GM18519 (cell line): ENCODE results near the gene ADGRA1.

Experiments
- ATAC-seq: cut with Tn5 transposase; IDR thresholded peaks from one replicate; pipeline ENCODE4 v1.9.1; 2021; ENCODE audit warnings: mild to moderate bottlenecking, moderate library complexity; ENCODE audit not compliant: unreplicated experiment, low FRiP score

The ADGRA1 gene

GRCh38 chr10:133159950-133160825 lies 72.5 kb downstream of the ADGRA1 start, which contains the start of gene KNDC1:
Gene KNDC1, plus strand, starts transcription at chr10:133160219. Its CDS starts 249 bp downstream, at chr10:133160468.
- no peak for ATAC-seq

DNA sequence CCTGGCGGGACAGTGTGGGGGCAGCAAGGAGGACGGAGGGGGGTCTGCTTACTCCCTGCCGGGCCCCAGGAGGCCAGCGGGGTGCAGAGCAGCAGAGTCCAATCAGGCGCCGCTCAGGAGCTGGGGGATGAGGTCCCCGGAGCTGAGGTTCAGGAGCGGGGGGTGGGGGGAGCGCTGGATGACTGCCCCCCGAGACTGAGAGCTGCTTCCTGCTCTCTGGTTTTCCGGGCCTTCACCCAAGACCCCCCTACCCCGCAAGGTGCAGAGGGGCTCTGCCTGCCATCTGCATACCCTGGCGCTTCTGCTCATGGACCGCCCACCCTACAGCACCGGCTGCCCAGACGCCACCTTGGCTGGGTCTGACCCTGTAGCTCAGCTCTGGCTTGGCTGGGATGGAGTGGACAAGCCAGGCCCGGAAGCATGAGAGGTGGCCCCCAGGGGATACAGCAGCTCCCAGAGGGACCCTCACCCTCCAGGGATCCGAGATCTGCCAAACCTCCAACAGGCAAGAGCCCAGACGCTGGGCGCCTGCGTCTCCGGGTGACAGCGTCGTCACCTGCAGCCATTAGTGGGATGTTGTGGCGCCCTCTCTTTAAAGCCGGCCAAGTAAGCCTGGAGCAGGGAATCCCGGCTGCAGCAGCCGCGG lies 73.2 kb downstream of the ADGRA1 start:
- no peak for ATAC-seq

- ATAC-seq, result no peak
Measured at GRCh38 chr10:133161486-133162109, 73.9 kb downstream of the ADGRA1 start.

GRCh38 chr10:133162178-133162909 lies 74.6 kb downstream of the ADGRA1 start:
- ATAC-seq, result no peak

DNA sequence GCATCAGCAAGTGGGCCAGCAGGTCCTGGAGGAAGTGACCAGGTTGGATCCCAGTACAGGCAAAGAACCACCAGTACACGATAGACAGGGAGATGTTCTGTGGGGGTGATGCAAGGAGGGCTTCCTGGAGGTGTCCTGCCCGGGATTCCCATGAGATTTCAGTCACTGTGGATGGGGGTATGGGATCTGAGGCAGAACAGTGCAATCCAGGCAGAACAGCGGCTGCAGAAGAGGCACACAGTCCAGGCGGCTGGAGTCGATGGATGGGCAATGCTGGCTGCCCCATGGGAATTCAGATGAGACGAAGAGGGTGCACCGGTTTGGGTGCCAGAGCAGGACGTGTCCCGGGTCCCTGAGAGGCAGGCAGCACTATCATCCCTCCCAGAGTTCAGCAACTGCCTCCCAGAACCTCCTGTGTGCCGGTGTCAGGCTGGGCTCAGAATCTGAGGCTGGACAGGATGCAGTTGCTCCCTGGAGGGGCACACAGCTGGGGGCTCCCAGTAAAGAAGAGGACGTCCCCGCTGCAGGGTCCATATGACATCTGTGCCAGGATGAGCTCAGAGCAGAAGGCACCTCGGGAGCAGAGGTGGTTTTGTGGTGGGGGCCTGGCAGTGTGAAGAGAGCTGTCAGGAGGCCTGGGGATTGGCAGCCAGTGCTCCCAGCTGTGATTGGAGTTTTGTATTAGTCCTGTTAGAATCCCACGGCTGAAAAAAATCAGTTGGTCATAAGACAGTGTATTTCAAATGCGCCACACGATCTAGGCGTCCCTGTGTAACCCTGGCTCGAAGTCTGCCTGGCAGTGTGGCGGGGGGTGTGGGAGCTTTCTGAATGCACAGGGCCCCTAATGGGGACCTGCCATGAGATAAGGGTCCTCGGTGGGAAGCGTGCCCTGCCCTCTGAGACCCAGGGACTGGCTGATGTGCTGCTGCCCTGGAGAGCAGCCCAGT lies 75.5 kb downstream of the ADGRA1 start:
- ATAC-seq, result no peak

DNA sequence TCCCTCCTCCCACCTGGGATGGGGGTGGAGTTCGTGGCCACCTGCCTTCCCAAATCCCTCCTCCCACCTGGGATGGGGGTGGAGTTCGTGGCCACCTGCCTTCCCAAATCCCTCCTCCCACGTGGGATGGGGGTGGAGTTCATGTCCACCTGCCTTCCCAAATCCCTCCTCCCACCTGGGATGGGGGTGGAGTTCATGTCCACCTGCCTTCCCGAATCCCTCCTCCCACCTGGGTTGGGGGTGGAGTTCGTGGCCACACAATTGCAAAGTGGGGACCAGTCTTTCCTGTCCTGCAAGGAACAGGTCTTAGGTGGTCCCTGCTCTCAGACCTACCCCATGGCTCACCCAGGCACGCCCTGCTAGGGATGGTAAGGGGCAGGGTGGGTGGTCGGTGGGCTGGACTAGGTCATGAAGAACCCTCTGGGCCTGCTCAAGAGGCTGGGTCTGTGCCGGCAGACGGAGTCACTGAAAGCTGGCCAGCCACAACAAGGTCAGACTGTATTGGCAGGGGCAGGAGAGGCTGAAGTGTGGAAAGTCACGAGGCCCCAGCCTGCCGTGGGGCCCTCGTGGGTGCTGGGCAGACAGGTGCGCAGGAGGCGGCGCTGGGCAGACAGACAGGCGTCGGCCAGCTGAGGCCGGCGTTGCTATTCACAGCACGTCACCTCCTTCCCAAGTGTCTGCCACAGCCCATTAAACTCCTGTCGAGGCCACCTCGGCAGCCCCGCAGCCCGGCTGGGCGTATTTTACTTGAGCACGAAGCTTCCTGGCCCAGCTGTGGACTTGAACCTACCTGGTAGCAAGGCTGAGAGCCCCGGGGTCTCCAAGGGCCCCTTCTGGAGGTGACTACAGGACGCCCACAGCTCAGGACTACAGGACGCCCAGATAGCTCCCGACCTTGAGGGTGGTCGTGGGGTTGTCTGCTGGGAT lies 76.4 kb downstream of the ADGRA1 start:
- ATAC-seq, result no peak

- ATAC-seq, result no peak
Measured at GRCh38 chr10:133164816-133165555, 77.3 kb downstream of the ADGRA1 start.

- ATAC-seq, result no peak
Measured at GRCh38 chr10:133165556-133166503, 78.1 kb downstream of the ADGRA1 start.

DNA sequence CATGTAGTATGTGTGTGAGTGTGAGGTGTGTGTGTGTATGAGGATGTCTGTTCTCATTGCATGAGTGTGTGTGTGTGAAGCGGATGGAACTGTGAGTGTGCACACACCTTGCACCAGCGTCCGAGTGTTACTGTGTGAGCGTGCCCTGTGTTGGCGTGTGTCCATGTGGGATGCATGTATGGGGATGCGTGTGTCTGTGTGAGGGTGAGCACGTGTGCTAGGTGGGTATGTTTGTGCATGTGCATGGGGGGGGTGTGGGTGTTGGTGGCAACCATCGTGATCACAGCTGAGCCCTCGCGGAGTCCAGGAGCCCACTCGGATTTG lies 78.7 kb downstream of the ADGRA1 start:
- no peak for ATAC-seq

- ATAC-seq, result no peak
Measured at GRCh38 chr10:133166828-133167692, 79.3 kb downstream of the ADGRA1 start.

DNA sequence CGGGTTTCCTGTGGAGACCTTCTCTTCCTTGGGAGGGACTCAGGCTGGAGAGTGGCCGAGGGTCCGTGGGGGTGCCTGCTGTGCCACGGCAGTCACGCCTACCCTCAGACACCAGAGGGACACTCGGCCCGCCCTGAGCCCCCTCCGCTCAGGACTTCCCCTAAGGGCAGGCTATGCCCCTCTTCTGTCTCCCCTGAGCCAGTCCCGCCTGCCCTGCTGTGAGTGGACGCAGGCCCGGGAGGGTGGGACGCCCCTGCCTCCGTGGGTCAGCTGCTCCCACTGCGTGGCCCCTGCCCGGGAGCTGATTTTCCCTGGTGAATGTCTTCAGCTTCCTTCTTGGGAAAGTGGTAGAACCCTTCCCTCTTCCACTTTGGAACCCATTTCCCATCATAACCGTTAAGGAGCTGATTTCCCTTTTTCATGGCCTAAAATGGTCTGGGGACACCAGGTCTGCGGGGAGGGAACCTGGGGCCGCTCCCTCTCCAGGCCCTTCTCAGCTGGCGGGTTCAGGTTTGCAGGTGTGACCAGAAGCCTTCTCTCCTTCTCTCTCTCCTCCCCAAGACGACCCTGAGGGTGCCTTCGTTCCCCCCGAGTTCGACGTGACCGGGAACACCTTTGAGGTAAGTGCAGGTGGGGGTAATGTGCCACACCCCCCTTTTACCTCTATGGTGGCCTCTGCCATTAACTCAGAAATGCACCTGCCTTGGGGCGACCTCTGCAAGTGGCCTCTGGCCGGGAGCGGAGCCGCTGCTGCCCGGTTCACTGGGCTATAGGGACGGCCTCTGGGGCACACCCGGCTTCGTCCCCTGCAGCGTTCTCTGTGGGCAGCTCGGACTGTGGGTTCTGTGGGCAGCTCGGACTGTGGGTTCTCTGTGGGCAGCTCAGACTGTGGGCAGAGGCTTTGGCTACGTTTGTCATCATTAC lies 80.2 kb downstream of the ADGRA1 start:
- no peak for ATAC-seq

- no peak for ATAC-seq
Measured at GRCh38 chr10:133168617-133169031, 80.9 kb downstream of the ADGRA1 start.

GRCh38 chr10:133169173-133169947 lies 81.6 kb downstream of the ADGRA1 start:
- ATAC-seq, result no peak

DNA sequence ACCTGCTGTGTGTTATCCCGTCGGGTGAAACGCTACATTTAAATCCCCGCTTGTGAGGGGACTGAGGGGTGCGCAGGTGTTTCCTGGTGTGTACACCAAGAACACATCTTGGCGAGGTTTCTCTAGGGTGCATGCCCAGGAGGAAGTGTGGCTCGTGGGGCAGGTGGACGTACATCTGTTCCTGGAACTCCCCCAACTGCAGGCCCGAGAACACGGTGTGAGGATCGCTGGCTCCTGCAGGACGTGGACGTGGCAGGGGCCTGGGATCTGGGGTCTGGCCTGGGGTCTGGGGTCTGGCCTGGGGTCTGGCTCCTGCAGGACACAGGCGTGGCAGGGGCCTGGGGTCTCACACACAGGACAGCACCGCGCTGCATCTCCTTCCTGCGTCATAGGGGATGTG lies 82.4 kb downstream of the ADGRA1 start:
- ATAC-seq, result no peak
